Thyroid gland (tissue), 4 donors: Measurements from ENCODE around the gene SLC25A17. TPM values are rescaled to one million over a fixed set of nuclear protein-coding genes. Genes with fewer than 3 reads are reported as not detected.

Experiments
- DNase-seq, 2 donors: peaks; one replicate each; pipeline ENCODE4 v3.0.0-alpha.2; 2019
- H3K27ac ChIP-seq, 3 donors: fragments of 200-600 bp; sonication (generic); 1 replicate in 2 of 3; 2 replicates in 1 of 3; pipeline ENCODE4 v1.5.1; 2016 to 2019; ENCODE audit warnings: mild to moderate bottlenecking in 1 of 3, moderate library complexity in 1 of 3
- H3K27me3 ChIP-seq: fragments of 200-600 bp; sonication (generic); one replicate; pipeline ENCODE4 v1.5.1; 2019
- H3K36me3 ChIP-seq, 2 donors: fragments of 200-600 bp; sonication (generic); one replicate each; pipeline ENCODE4 v1.5.1; 2016 to 2019
- H3K4me1 ChIP-seq, 2 donors: fragments of 200-600 bp; sonication (generic); one replicate each; pipeline ENCODE4 v1.5.1; 2017 to 2019
- H3K4me3 ChIP-seq, 3 donors: fragments of 200-600 bp; sonication (generic); replicated peaks in 1 of 3; 1 replicate in 2 of 3; 2 replicates in 1 of 3; pipeline ENCODE4 v1.5.1; 2016; ENCODE audit warnings: mild to moderate bottlenecking in 1 of 3
- H3K9me3 ChIP-seq: fragments of 200-600 bp; sonication (generic); one replicate; pipeline ENCODE4 v1.5.1; 2017
- CTCF ChIP-seq, 6 experiments: fragments of 200-600 bp in 3 of 6; fragments of 450-650 bp in 3 of 6; sonication (generic) in 3 of 6; IDR thresholded peaks; one replicate each; pipeline ENCODE4 v1.5.1; 2016 to 2019; ENCODE audit warnings: antibody characterized with exemption in 6 of 6, mild to moderate bottlenecking in 2 of 6, inconsistent platforms in 1 of 6, moderate library complexity in 1 of 6
- POLR2A ChIP-seq, 2 donors: fragments of 450-650 bp; IDR thresholded peaks; one replicate each; pipeline ENCODE4 v1.6.1; 2017; ENCODE audit warnings: antibody characterized with exemption in 2 of 2, mild to moderate bottlenecking in 2 of 2, moderate library complexity in 1 of 2
- WGBS, 2 donors: methylation state at CpG; one replicate each; pipeline ENCODE4 v1.1.5; 2017; 5-methylcytosine and 5-hydroxymethylcytosine counted together
- intact Hi-C: fragments of 100-400 bp; cut with DNase I; formaldehyde crosslinking; loops from one replicate; pipeline ENCODE4 v1.15.1; 2023
- total RNA-seq, 4 donors: library from RNA; depleted of rRNA; stranded (reverse); fragments of >200 nt; gene quantifications; one replicate each; pipeline ENCODE4 v1.2.3, GENCODE V29; 2016

SLC25A17 gene
- total RNA-seq, 4 donors from 2014 or later, result 15.5 to 25.0 (median 20.9) TPM

GRCh38 chr22:40857309-40857855 is 38.2 kb upstream of the SLC25A17 start:
- H3K36me3 ChIP-seq, result peaks cover 0 to 2% of the 10 kb centered on the region in 2 donors
- no peaks in the 10 kb centered on the region for H3K27me3 ChIP-seq
- intact Hi-C loops, result no loop called here
- peak overlapping the region; percentile 99 to 100 (median 99) for H3K27ac ChIP-seq
- peak overlapping the region; percentile 3 to 77 (median 39) for H3K4me3 ChIP-seq
- H3K4me1 ChIP-seq, result peaks cover 37% of the 10 kb centered on the region in 2 donors
- TF ChIP-seq CTCF (IDR thresholded peaks at IDR 0.05), result no peak
- TF ChIP-seq POLR2A (IDR thresholded peaks at IDR 0.05), result no peak
- 5% methylated on average over 13 to 15 of the region's 18 CpGs for WGBS, 2 donors
- DNase-seq, result no peak
- no peaks in the 10 kb centered on the region for H3K9me3 ChIP-seq

- Histone ChIP-seq H3K4me1 (peaks cover 40% of the 10 kb centered on the region in 2 donors), H3K9me3 (no peaks in the 10 kb centered on the region), H3K4me3 (peak within 1 kb of the TSS; percentile 77 to 97 (median 78)), H3K36me3 (no peaks in the 10 kb centered on the region), H3K27me3 (no peaks in the 10 kb centered on the region), H3K27ac (peak within 1 kb of the TSS; percentile 99 to 100 (median 99))
- intact Hi-C loops, result no loop called here
- peak in 2 of 6 experiments; percentile 10 to 21 for TF ChIP-seq CTCF (IDR thresholded peaks at IDR 0.05)
- TF ChIP-seq POLR2A (IDR thresholded peaks at IDR 0.05), result peak in 1 of 2 donors; percentile 82
- DNase-seq, result peak; percentile 99
- WGBS, 2 donors, result 0 to 1% methylated on average over 51 to 52 of the region's 63 CpGs
Measured at GRCh38 chr22:40856513-40857308, 37.6 kb upstream of the SLC25A17 start, which contains the start of the genes ST13 and XPNPEP3. Gene ST13 (minus strand): TSS chr22:40856639. CDS start chr22:40856540, 99 bp downstream. Gene XPNPEP3 (plus strand): TSS chr22:40857148. CDS start chr22:40857182, 34 bp downstream.

- 0 to 1% methylated on average over 20 to 29 of the region's 29 CpGs for WGBS, 2 donors
- no peaks in the 10 kb centered on the region for H3K9me3 ChIP-seq
- peak overlapping the region; percentile 99 to 100 (median 99) for H3K27ac ChIP-seq
- H3K4me3 ChIP-seq, result peak overlapping the region; percentile 77 to 97 (median 78)
- intact Hi-C loops, result no loop called here
- H3K36me3 ChIP-seq, result no peaks in the 10 kb centered on the region
- no peaks in the 10 kb centered on the region for H3K27me3 ChIP-seq
- peak in 1 of 2 donors; percentile 35 for DNase-seq
- no peak for TF ChIP-seq POLR2A (IDR thresholded peaks at IDR 0.05)
- TF ChIP-seq CTCF (IDR thresholded peaks at IDR 0.05), result no peak
- H3K4me1 ChIP-seq, result peaks cover 40% of the 10 kb centered on the region in 2 donors
Measured at GRCh38 chr22:40855979-40856512, 36.9 kb upstream of the SLC25A17 start.

- Histone ChIP-seq H3K9me3 (no peaks in the 10 kb centered on the region), H3K36me3 (peaks cover 0 to 1% of the 10 kb centered on the region in 2 donors), H3K4me1 (peaks cover 40% of the 10 kb centered on the region in 2 donors), H3K4me3 (peak overlapping the region in 2 of 3 donors; percentile 77 to 97), H3K27ac (peak overlapping the region in 2 of 3 donors; percentile 99 to 100), H3K27me3 (no peaks in the 10 kb centered on the region)
- intact Hi-C loops, result no loop called here
- peak in 1 of 2 donors; percentile 5 for DNase-seq
- TF ChIP-seq POLR2A (IDR thresholded peaks at IDR 0.05), result no peak
- no peak for TF ChIP-seq CTCF (IDR thresholded peaks at IDR 0.05)
- 27 to 31% methylated on average over 20 of the region's 20 CpGs for WGBS, 2 donors
Measured at GRCh38 chr22:40855071-40855978, 36.2 kb upstream of the SLC25A17 start.
